SK-N-MC (cell line): Measurements from ENCODE around the gene TMEM255A.

Experiments
- DNase-seq: peaks from one replicate; pipeline ENCODE4 v3.0.0-alpha.2; 2011; ENCODE audit warnings: low read depth, low spot score
- H3K27ac ChIP-seq: fragments of 200-600 bp; sonication (generic); 2 replicates; pipeline ENCODE4 v1.5.1; 2016; ENCODE audit warnings: mixed run types
- H3K36me3 ChIP-seq: fragments of 200-600 bp; sonication (generic); 2 replicates; pipeline ENCODE4 v1.6.1; 2017; ENCODE audit warnings: antibody characterized with exemption, low read length, mixed read lengths; ENCODE audit not compliant: insufficient read depth
- H3K4me3 ChIP-seq: fragments of 200-600 bp; sonication (generic); 2 replicates; pipeline ENCODE4 v1.5.1; 2016
- H3K9ac ChIP-seq: fragments of 200-600 bp; sonication (generic); 2 replicates; pipeline ENCODE4 v1.8.0; 2017; ENCODE audit warnings: mixed run types, mixed read lengths; ENCODE audit not compliant: insufficient read length
- H3K9me3 ChIP-seq: fragments of 200-600 bp; sonication (generic); 2 replicates; pipeline ENCODE4 v1.6.1; 2017; ENCODE audit warnings: low read depth, mild to moderate bottlenecking, antibody characterized with exemption, low read length, moderate library complexity, mixed read lengths
- EZH2 ChIP-seq: fragments of 200-600 bp; sonication (generic); IDR thresholded peaks from one replicate; pipeline ENCODE4 v1.6.1; 2017; ENCODE audit warnings: antibody characterized with exemption
- FOXP2 ChIP-seq: optimal IDR thresholded peaks from 2 replicates; pipeline ENCODE3; 2011; ENCODE audit warnings: mild to moderate bottlenecking, moderate library complexity; ENCODE audit not compliant: insufficient read depth; ENCODE audit errors: extremely low read length, control extremely low read depth
- POLR2AphosphoS5 ChIP-seq: IDR thresholded peaks from 2 replicates; pipeline ENCODE4 v1.6.1; 2012; ENCODE audit warnings: mild to moderate bottlenecking, low read depth, low read length, borderline replicate concordance

The TMEM255A gene

GRCh38 chrX:120301960-120302359 lies 9.3 kb downstream of the TMEM255A start:
- Histone ChIP-seq H3K9me3 (no peaks in the 10 kb centered on the region), H3K27ac (peak overlapping the region; percentile 77), H3K9ac (peak overlapping the region; percentile 29), H3K36me3 (no peaks in the 10 kb centered on the region), H3K4me3 (peak overlapping the region; percentile 67)
- no peak for TF ChIP-seq FOXP2
- no peak for TF ChIP-seq POLR2AphosphoS5
- no peak for TF ChIP-seq EZH2
- DNase-seq, result no peak

GRCh38 chrX:120301497-120301896 lies 9.8 kb downstream of the TMEM255A start:
- no peak overlapping the region for H3K4me3 ChIP-seq
- no peak overlapping the region for H3K9ac ChIP-seq
- no peak for TF ChIP-seq POLR2AphosphoS5
- no peak for TF ChIP-seq FOXP2
- no peak for TF ChIP-seq EZH2
- DNase-seq, result no peak
- H3K27ac ChIP-seq, result peak overlapping the region; percentile 77; the same call in 1 of the 2 replicates
- H3K36me3 ChIP-seq, result no peaks in the 10 kb centered on the region
- H3K9me3 ChIP-seq, result no peaks in the 10 kb centered on the region

- Histone ChIP-seq H3K9me3 (no peaks in the 10 kb centered on the region), H3K9ac (no peak overlapping the region), H3K27ac (no peak overlapping the region), H3K4me3 (no peak overlapping the region), H3K36me3 (no peaks in the 10 kb centered on the region)
- TF ChIP-seq POLR2AphosphoS5 (no peak), EZH2 (no peak), FOXP2 (no peak)
- no peak for DNase-seq
These were observed 11.3 kb downstream of the TMEM255A start for GRCh38 chrX:120299928-120300327.

DNA sequence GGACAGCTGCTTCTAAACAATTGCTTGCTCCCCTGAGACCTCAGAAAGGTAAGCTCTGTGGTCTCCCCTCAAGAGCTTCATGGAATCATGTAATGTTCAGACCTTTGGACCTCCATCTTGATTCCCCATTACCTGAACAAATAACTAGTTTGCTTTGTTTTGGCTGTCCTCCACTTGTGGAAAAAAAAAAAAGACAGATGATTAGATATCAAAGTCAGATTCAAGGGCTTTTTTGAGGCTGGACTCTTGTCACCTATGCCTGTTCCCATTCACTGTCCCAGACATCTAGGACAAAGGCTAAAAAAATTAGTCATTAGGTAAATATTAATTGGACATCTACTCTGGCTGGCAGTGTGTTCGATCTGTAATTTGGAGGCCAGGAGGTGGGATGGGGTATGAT lies 13.3 kb downstream of the TMEM255A start:
- Histone ChIP-seq H3K36me3 (no peaks in the 10 kb centered on the region), H3K27ac (no peak overlapping the region), H3K9ac (no peak overlapping the region), H3K4me3 (no peak overlapping the region), H3K9me3 (no peaks in the 10 kb centered on the region)
- DNase-seq, result no peak
- TF ChIP-seq FOXP2 (no peak), EZH2 (no peak), POLR2AphosphoS5 (no peak)

DNA sequence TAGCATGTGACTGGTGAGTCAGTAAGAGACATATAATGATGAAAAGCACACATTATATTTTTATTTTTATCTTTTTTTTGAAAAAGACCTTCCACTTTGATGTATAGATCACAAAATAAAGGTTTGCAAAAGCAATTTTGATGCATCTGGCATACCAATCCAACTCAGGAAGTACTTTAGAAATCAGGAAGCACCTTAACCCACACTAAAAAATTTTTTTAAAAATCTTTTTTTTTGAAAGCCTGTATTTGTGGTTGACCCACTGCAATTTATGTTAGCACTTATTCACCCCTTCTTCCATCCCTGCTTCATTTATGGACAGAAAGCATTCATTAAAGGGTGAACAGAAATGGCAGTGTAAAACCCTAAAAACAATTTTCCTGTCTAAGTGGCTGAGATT lies 16.6 kb downstream of the TMEM255A start:
- Histone ChIP-seq H3K36me3 (no peaks in the 10 kb centered on the region), H3K27ac (no peak overlapping the region)
- DNase-seq, result no peak

GRCh38 chrX:120293015-120293414 lies 18.2 kb downstream of the TMEM255A start:
- Histone ChIP-seq H3K9me3 (no peaks in the 10 kb centered on the region), H3K36me3 (no peaks in the 10 kb centered on the region), H3K4me3 (no peak overlapping the region), H3K27ac (no peak overlapping the region), H3K9ac (no peak overlapping the region)
- DNase-seq, result no peak
- TF ChIP-seq EZH2 (no peak), POLR2AphosphoS5 (no peak), FOXP2 (no peak)

More for the DNA sequence above, 16.6 kb downstream of the TMEM255A start:
- no peak overlapping the region for H3K4me3 ChIP-seq
- TF ChIP-seq POLR2AphosphoS5 (no peak), EZH2 (no peak), FOXP2 (no peak)
- no peak overlapping the region for H3K9ac ChIP-seq
- H3K9me3 ChIP-seq, result no peaks in the 10 kb centered on the region

DNA sequence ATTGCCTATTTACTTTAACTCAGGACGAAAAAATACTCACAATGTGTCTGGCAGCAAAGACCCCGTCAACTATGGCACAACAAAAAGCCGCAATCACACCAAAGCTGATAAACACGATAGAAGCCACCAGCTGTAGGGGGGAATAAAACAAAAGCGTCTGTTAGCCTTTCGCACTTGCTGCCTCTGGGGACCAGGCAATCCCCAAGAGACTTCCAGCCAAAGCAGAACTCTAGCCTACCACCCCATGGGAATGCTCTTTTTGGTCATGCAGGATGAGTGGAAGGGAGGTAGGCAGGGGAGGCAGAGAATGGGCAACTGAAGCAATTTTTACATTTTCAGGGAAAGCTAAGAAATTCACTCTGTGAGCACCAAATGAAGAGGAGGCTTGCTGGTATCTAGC lies 20.1 kb downstream of the TMEM255A start:
- Histone ChIP-seq H3K36me3 (no peaks in the 10 kb centered on the region), H3K27ac (no peak overlapping the region), H3K4me3 (no peak overlapping the region), H3K9me3 (no peaks in the 10 kb centered on the region), H3K9ac (no peak overlapping the region)
- DNase-seq, result no peak
- TF ChIP-seq FOXP2, result no peak
- TF ChIP-seq POLR2AphosphoS5, result no peak
- TF ChIP-seq EZH2, result no peak

DNA sequence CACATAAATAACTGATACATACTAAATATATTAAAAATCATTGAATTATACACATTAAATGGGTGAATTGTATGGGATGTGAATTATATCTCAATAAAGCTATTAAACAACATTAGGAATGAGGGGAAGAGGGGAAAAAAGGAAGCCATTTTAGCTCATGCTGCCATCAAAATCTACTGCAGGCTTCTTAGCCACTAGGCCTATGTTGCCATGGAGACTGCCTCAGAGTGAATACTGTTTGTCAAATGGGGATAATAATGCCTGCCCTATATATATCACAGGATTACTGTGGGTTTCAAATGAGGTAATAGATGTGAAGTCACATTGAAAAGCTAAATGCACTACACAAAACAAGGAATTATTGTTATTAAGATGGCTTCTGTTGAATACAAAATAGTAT lies 21.2 kb downstream of the TMEM255A start:
- Histone ChIP-seq H3K27ac (no peak overlapping the region), H3K9me3 (no peaks in the 10 kb centered on the region), H3K36me3 (no peaks in the 10 kb centered on the region), H3K4me3 (no peak overlapping the region), H3K9ac (no peak overlapping the region)
- no peak for DNase-seq
- TF ChIP-seq POLR2AphosphoS5, result no peak
- TF ChIP-seq FOXP2, result no peak
- TF ChIP-seq EZH2, result no peak

DNA sequence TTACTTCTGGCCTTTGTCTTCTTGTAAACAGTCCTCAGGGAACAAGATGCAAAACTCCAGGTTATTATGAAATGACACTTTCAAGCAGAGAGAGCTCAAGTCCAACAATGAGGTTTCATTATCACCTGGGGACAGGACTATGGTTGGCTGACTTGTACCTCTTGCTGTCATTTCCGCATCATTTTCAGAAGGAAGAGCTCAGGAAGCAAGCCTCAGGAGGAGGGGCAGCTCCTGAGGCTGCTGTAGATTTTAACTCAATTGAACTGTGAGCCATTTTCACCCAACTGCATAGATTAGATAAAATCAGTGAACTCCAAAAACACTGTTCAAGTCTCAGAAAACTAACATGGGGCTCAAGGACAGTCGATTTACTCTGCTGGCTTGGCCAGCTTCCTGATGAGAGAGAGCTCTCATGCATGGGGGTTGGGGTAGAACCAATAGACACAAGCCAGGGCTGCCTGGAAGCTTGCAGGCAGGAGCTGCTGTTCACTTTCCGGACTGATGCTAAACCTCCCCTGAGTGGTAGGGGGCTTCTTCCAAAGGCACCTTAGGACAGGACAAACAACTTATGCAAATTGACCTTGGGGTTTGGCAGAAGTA lies 23.6 kb downstream of the TMEM255A start:
- Histone ChIP-seq H3K36me3 (no peaks in the 10 kb centered on the region), H3K9me3 (no peaks in the 10 kb centered on the region), H3K9ac (no peak overlapping the region), H3K4me3 (no peak overlapping the region), H3K27ac (no peak overlapping the region)
- no peak for DNase-seq
- TF ChIP-seq EZH2, result no peak
- TF ChIP-seq POLR2AphosphoS5, result no peak
- no peak for TF ChIP-seq FOXP2
